ENCODE measurements around the gene ATP5F1A.

DNA sequence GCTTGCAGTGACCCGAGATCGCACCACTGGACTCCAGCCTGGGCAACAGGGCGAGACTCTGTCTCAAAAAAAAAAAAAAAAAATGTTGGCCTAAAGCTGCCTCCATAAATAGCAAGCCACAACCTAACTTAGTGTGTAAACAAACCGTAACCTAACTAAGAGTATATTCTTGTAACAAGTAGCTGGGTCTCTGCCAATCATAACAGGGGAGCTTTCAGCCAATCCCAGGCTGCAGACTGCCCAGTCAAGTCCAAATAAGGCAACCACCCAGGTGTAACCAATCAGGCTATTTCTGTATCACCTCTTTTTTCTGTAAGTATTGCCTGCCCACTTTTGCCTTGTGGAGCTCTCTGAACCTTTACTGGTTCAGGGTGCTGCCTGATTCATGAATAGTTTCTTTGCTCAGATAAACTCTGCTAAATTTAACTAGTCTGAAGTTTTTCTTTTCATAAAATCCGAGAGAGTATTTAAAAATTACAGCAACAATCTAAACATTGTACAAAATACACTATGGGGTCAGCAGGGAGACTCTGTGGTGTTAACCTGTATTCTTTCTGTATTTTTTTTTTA lies 30.6 kb downstream of the ATP5F1A start:
- TF ChIP-seq EZH2 (IDR thresholded peaks at IDR 0.05; ENCODE audit: insufficient read depth, poor library complexity, severe bottlenecking) (no peak), EZH2phosphoT487 (IDR thresholded peaks at IDR 0.05; ENCODE audit: insufficient read depth, low read depth) (no peak)
